HepG2 (cell line): ENCODE measurements around the gene SNRPD3. TPM values are rescaled to one million over a fixed set of nuclear protein-coding genes. Genes with fewer than 3 reads are reported as not detected.

Source experiments
- ETV6 ChIP-seq: sonication (generic); formaldehyde crosslinking; conservative IDR thresholded peaks from 2 replicates; pipeline ENCODE4 v1.4.0; 2020; ENCODE audit warnings: missing genetic modification reagents
- KAT8 ChIP-seq: IDR thresholded peaks from 2 replicates; pipeline ENCODE4 v1.6.1; 2016; ENCODE audit warnings: missing genetic modification reagents, missing compliant biosample characterization
- KIAA2018 ChIP-seq: sonication (generic); formaldehyde crosslinking; IDR thresholded peaks from 2 replicates; pipeline ENCODE4 v1.5.0; 2020; ENCODE audit warnings: mild to moderate bottlenecking, missing genetic modification reagents, borderline replicate concordance
- MZF1 ChIP-seq: sonication (generic); formaldehyde crosslinking; IDR thresholded peaks from 2 replicates; pipeline ENCODE4 v1.8.1; 2023; ENCODE audit warnings: mild to moderate bottlenecking, missing genetic modification reagents, borderline replicate concordance
- RARG ChIP-seq: sonication (generic); formaldehyde crosslinking; IDR thresholded peaks from 2 replicates; pipeline ENCODE4 v1.4.0; 2020; ENCODE audit warnings: low read depth, mild to moderate bottlenecking, missing genetic modification reagents
- SMAD9 ChIP-seq: sonication (generic); formaldehyde crosslinking; IDR thresholded peaks from 2 replicates; pipeline ENCODE4 v1.5.1; 2020; ENCODE audit warnings: mild to moderate bottlenecking, missing genetic modification reagents
- SMC3 ChIP-seq: IDR thresholded peaks from 2 replicates; pipeline ENCODE4 v1.6.1; 2011; ENCODE audit warnings: low read length, improper control_type of control experiment
- SOX5 ChIP-seq: IDR thresholded peaks from 2 replicates; pipeline ENCODE4 v1.6.1; 2016; ENCODE audit warnings: borderline replicate concordance
- polyA plus RNA-seq, 8 experiments: library from polyadenylated mRNA; depleted of rRNA in 3 of 8; stranded (reverse) in 7 of 8; unstranded in 1 of 8; fragments of >200 nt; fragmentation: Illumina TruSeq in 4 of 8; extraction: Trizol in 4 of 8; gene quantifications; 2 replicates each; pipeline versions ENCODE4 v1.2.1 to v1.2.3, GENCODE V29; 2011 to 2016; ENCODE audit warnings: low read depth in 4 of 8, missing spikeins in 1 of 8, mixed read lengths in 1 of 8; ENCODE audit not compliant: insufficient read depth in 1 of 8
- total RNA-seq, 5 experiments: library from RNA; depleted of rRNA; stranded (reverse); fragments of >200 nt; fragmentation: Illumina TruSeq; extraction: Trizol; gene quantifications; 2 replicates each; pipeline ENCODE4 v1.2.3, GENCODE V29; 2016; ENCODE audit warnings: low read depth in 1 of 5

The SNRPD3 gene
- total and polyA plus RNA-seq, 2 of the 13 experiments (the other 11 are each of a cell fraction or from before 2014, with no cell fraction given), result 110 to 209 TPM

GRCh38 chr22:24593836-24594568, 38.2 kb downstream of the SNRPD3 start (continued):
- TF ChIP-seq KAT8 (CRISPR knock-in tag) (peak; percentile 48), ETV6 (CRISPR knock-in tag) (no peak), MZF1 (no peak), SMAD9 (CRISPR knock-in tag) (no peak), SOX5 (CRISPR knock-in tag) (peak; percentile 49; the same call in 1 of the 2 replicates), RARG (CRISPR knock-in tag) (no peak), KIAA2018 (no peak), SMC3 (no peak)
